Spinal cord (tissue), 10 donors: ENCODE results near the gene RMDN2. TPM values are rescaled to one million over a fixed set of nuclear protein-coding genes. Genes with fewer than 3 reads are reported as not detected.

Experiments
- DNase-seq, 6 donors: peaks; one replicate each; pipeline versions ENCODE4 v3.0.0 to v3.0.0-alpha.2; 2013 to 2015; ENCODE audit warnings: low spot score in 6 of 6, low read depth in 4 of 6
- H3K27ac ChIP-seq: one replicate; pipeline ENCODE4 v1.5.1; 2013; ENCODE audit warnings: low read depth, low read length, control low read depth
- H3K27me3 ChIP-seq: one replicate; pipeline ENCODE4 v1.6.1; 2013; ENCODE audit warnings: low read length; ENCODE audit not compliant: control insufficient read depth, insufficient read depth
- H3K36me3 ChIP-seq: one replicate; pipeline ENCODE4 v1.6.1; 2013; ENCODE audit warnings: low read length; ENCODE audit not compliant: control insufficient read depth, insufficient read depth
- H3K4me1 ChIP-seq: one replicate; pipeline ENCODE4 v1.6.1; 2013; ENCODE audit warnings: low read length; ENCODE audit not compliant: control insufficient read depth, insufficient read depth
- H3K4me3 ChIP-seq: one replicate; pipeline ENCODE4 v1.5.1; 2013; ENCODE audit warnings: low read depth, low read length, control low read depth
- H3K9me3 ChIP-seq: one replicate; pipeline ENCODE4 v1.6.1; 2013; ENCODE audit warnings: low read length; ENCODE audit not compliant: control insufficient read depth, insufficient read depth
- WGBS: methylation state at CpG from one replicate; pipeline ENCODE4 v1.1.5; 2013; ENCODE audit warnings: missing lambda C conversion rate; ENCODE audit not compliant: insufficient coverage; 5-methylcytosine and 5-hydroxymethylcytosine counted together
- polyA plus RNA-seq, 2 donors: library from polyadenylated mRNA; unstranded; fragments of 120-200 nt; gene quantifications; one replicate each; pipeline ENCODE4 v1.2.1, GENCODE V29; 2013; ENCODE audit not compliant: insufficient read length in 2 of 2
- total RNA-seq, 2 donors: library from RNA; depleted of rRNA in 1 of 2; stranded (reverse); fragments of 120-200 nt in 1 of 2; fragments of >200 nt in 1 of 2; gene quantifications; one replicate each; pipeline versions ENCODE4 v1.2.3 to v1.2.4, GENCODE V29; 2013 to 2014
- donor health status: healthy.

RMDN2 gene
- total and polyA plus RNA-seq, 4 donors, result 5.4 to 16.7 (median 11.4) TPM

DNA sequence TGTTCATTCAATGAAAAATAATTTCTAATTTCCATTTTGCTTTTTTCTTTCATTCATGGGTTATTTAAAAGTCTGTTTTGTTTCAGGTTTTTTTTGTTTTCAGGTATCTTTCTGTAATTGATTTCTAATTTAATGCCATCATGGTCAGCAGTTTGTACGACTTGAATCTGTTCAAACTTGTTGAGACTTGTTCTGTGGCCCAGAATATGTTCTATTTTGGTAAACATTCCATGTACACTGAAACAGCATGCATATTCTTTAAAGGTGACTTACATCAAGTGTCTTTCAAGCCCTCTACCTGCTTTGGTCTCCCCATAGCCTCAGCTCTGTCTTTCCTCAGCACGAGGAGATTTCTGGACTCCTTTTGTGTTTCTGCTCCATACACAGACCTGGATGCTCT lies 101.8 kb downstream of the RMDN2 start:
- Histone ChIP-seq H3K27ac (no peak overlapping the region), H3K4me1 (peaks cover 2% of the 10 kb centered on the region), H3K27me3 (no peaks in the 10 kb centered on the region), H3K36me3 (no peaks in the 10 kb centered on the region), H3K9me3 (no peaks in the 10 kb centered on the region), H3K4me3 (no peak overlapping the region)
- 33% methylated on average over 1 of the region's 2 CpGs for WGBS
- DNase-seq, result no peak

GRCh38 chr2:38028829-38029228 lies 103.7 kb downstream of the RMDN2 start:
- Histone ChIP-seq H3K27me3 (no peaks in the 10 kb centered on the region), H3K9me3 (no peaks in the 10 kb centered on the region), H3K27ac (no peak overlapping the region), H3K4me1 (peaks cover 2% of the 10 kb centered on the region), H3K36me3 (no peaks in the 10 kb centered on the region), H3K4me3 (no peak overlapping the region)
- 84% methylated on average over 3 of the region's 4 CpGs for WGBS
- no peak for DNase-seq

GRCh38 chr2:38029512-38029911 lies 104.4 kb downstream of the RMDN2 start:
- DNase-seq, result no peak
- Histone ChIP-seq H3K36me3 (no peaks in the 10 kb centered on the region), H3K4me1 (peaks cover 2% of the 10 kb centered on the region), H3K4me3 (no peak overlapping the region), H3K27ac (no peak overlapping the region), H3K27me3 (no peaks in the 10 kb centered on the region), H3K9me3 (no peaks in the 10 kb centered on the region)
- WGBS, result 100% methylated on average over 3 of the region's 5 CpGs

GRCh38 chr2:38030635-38031355 lies 105.7 kb downstream of the RMDN2 start:
- Histone ChIP-seq H3K27ac (no peak overlapping the region), H3K36me3 (no peaks in the 10 kb centered on the region), H3K27me3 (no peaks in the 10 kb centered on the region), H3K9me3 (no peaks in the 10 kb centered on the region), H3K4me3 (no peak overlapping the region), H3K4me1 (peaks cover 2% of the 10 kb centered on the region)
- WGBS, result no CpG with 5 or more reads among the region's 1 CpG
- DNase-seq, result peak in 2 of 6 donors; percentile 22 to 35

- Histone ChIP-seq H3K27ac (no peak overlapping the region), H3K27me3 (peaks cover 3% of the 10 kb centered on the region), H3K36me3 (no peaks in the 10 kb centered on the region), H3K9me3 (no peaks in the 10 kb centered on the region), H3K4me3 (no peak overlapping the region), H3K4me1 (peaks cover 6% of the 10 kb centered on the region)
- WGBS, result 100% methylated on average over 2 of the region's 2 CpGs
- DNase-seq, result no peak
Observed at GRCh38 chr2:38032946-38033345, 107.9 kb downstream of the RMDN2 start.

DNA sequence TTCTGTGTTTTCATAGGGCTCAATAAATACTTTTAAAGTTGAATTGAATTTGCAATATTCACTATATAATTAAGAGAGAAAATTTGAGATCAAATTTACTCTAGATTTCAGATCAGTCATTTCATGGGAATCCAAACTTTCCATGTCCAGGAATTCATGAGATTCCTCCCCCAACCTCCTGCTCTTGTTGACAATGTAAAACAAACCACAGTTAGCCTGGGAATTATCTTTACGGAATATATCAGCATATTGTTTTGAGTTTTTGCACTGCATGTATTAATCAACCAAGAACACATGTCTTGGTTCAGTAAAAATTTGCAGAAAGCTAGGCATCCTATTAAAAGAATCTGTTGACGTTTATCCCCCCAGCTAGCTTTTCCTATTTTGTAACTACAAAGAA lies 108.6 kb downstream of the RMDN2 start:
- no peaks in the 10 kb centered on the region for H3K36me3 ChIP-seq
- H3K27me3 ChIP-seq, result peaks cover 3% of the 10 kb centered on the region
- no peaks in the 10 kb centered on the region for H3K9me3 ChIP-seq
- no CpG with 5 or more reads among the region's 2 CpGs for WGBS
- no peak overlapping the region for H3K4me3 ChIP-seq
- H3K27ac ChIP-seq, result no peak overlapping the region
- peaks cover 13% of the 10 kb centered on the region for H3K4me1 ChIP-seq
- no peak for DNase-seq

GRCh38 chr2:38035968-38036367 lies 110.9 kb downstream of the RMDN2 start:
- Histone ChIP-seq H3K4me3 (no peak overlapping the region), H3K27ac (no peak overlapping the region), H3K9me3 (no peaks in the 10 kb centered on the region), H3K27me3 (peaks cover 3% of the 10 kb centered on the region), H3K36me3 (no peaks in the 10 kb centered on the region), H3K4me1 (peaks cover 15% of the 10 kb centered on the region)
- no peak for DNase-seq
- WGBS, result 83% methylated on average over 6 of the region's 7 CpGs

DNA sequence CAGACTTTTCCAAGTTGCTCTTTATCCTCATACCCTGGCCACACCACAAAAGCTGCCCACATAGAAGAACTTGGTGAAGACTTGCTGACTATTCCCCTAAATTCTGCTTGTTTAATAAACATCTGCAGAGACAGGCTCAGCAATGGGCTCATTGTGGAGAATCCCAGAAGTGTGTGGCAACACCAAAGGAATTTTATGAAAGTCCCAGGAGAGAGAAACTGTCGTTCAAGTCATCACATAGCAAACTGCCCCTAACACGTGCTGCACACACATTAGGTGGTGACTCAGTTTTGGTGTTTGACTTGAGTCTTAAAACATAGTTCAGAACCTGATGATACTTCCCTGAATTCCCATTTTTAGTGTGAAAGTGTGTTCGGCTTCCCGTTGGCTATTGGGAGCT lies 112.2 kb downstream of the RMDN2 start:
- no peak for DNase-seq

GRCh38 chr2:38037757-38038621 lies 112.9 kb downstream of the RMDN2 start:
- Histone ChIP-seq H3K4me3 (peak overlapping the region; percentile 43), H3K27ac (peak overlapping the region; percentile 67), H3K4me1 (peaks cover 12% of the 10 kb centered on the region), H3K9me3 (no peaks in the 10 kb centered on the region), H3K36me3 (no peaks in the 10 kb centered on the region), H3K27me3 (peaks cover 3% of the 10 kb centered on the region)
- peak; percentile 12 to 64 (median 30) for DNase-seq
- WGBS, result 10% methylated on average over 33 of the region's 38 CpGs

More for the DNA sequence above, 112.2 kb downstream of the RMDN2 start:
- H3K4me3 ChIP-seq, result no peak overlapping the region
- peaks cover 12% of the 10 kb centered on the region for H3K4me1 ChIP-seq
- H3K27ac ChIP-seq, result peak overlapping the region; percentile 67
- no peaks in the 10 kb centered on the region for H3K36me3 ChIP-seq
- H3K9me3 ChIP-seq, result no peaks in the 10 kb centered on the region
- WGBS, result no CpG with 5 or more reads among the region's 4 CpGs
- peaks cover 3% of the 10 kb centered on the region for H3K27me3 ChIP-seq
